Lung (tissue), 12 donors: Measurements from ENCODE around the gene ARHGAP42. TPM values are rescaled to one million over a fixed set of nuclear protein-coding genes. Genes with fewer than 3 reads are reported as not detected.

Source experiments
- ATAC-seq: fragments of 200-7000 bp; cut with Tn5 transposase; one replicate; pipeline ENCODE4 v1.9.1; 2020; ENCODE audit warnings: moderate number of reproducible peaks; ENCODE audit not compliant: insufficient read depth, low FRiP score
- DNase-seq, 3 donors: peaks; one replicate each; pipeline ENCODE4 v3.0.0-alpha.2; 2013 to 2017
- H3K27ac ChIP-seq, 2 donors: one replicate each; pipeline ENCODE4 v1.5.1; 2013; ENCODE audit warnings: mild to moderate bottlenecking in 2 of 2, moderate library complexity in 2 of 2, control low read depth in 1 of 2, inconsistent platforms in 1 of 2, low read depth in 1 of 2, low read length in 1 of 2
- H3K27me3 ChIP-seq, 3 donors: one replicate each; pipeline ENCODE4 v1.5.1; 2013; ENCODE audit warnings: low read length in 2 of 3; ENCODE audit not compliant: control insufficient read depth in 3 of 3, insufficient read depth in 3 of 3
- H3K36me3 ChIP-seq, 4 donors: one replicate each; pipeline ENCODE4 v1.5.1; 2013; ENCODE audit warnings: low read length in 4 of 4, mild to moderate bottlenecking in 1 of 4, moderate library complexity in 1 of 4; ENCODE audit not compliant: control insufficient read depth in 4 of 4, insufficient read depth in 4 of 4
- H3K4me1 ChIP-seq, 5 donors: one replicate each; pipeline ENCODE4 v1.5.1; 2013; ENCODE audit warnings: low read length in 5 of 5, mild to moderate bottlenecking in 2 of 5, moderate library complexity in 1 of 5; ENCODE audit not compliant: control insufficient read depth in 5 of 5, insufficient read depth in 5 of 5
- H3K4me3 ChIP-seq: one replicate; pipeline ENCODE4 v1.5.1; 2013; ENCODE audit warnings: mild to moderate bottlenecking, control low read depth, moderate library complexity
- H3K9ac ChIP-seq, 2 donors: one replicate each; pipeline ENCODE4 v1.5.1; 2013; ENCODE audit warnings: low read length in 2 of 2, control low read depth in 1 of 2; ENCODE audit not compliant: insufficient read depth in 1 of 2
- H3K9me3 ChIP-seq, 4 donors: one replicate each; pipeline ENCODE4 v1.5.1; 2013; ENCODE audit warnings: low read length in 3 of 4, mild to moderate bottlenecking in 1 of 4, moderate library complexity in 1 of 4; ENCODE audit not compliant: control insufficient read depth in 4 of 4, insufficient read depth in 3 of 4
- CTCF ChIP-seq: IDR thresholded peaks from 2 replicates; pipeline ENCODE4 v1.5.1; 2012; ENCODE audit warnings: mild to moderate bottlenecking; ENCODE audit errors: control extremely low read depth, extremely low read depth
- WGBS, 2 donors: extraction: QIAGEN DNeasy Blood & Tissue Kit; methylation state at CpG; one replicate each; pipeline ENCODE4 v1.1.7; 2013; 5-methylcytosine and 5-hydroxymethylcytosine counted together
- polyA plus RNA-seq, 2 donors: library from polyadenylated mRNA; stranded (reverse); fragments of 200-250 nt; gene quantifications; one replicate each; pipeline ENCODE4 v1.2.1, GENCODE V29; 2013
- total RNA-seq, 2 donors: library from RNA; depleted of rRNA in 1 of 2; stranded (reverse); fragments of >200 nt in 1 of 2; gene quantifications; one replicate each; pipeline ENCODE4 v1.2.1, GENCODE V29; 2014 to 2021
- donor health status: control.
- donor health status: control.
- donor health status: Bipolar disorder and iron deficiency.
- donor health status: healthy.
- donor health status: DM: yes; HTN: yes; CAD: no.

The ARHGAP42 gene
- total and polyA plus RNA-seq, 4 donors = 4.1 to 58.6 (median 10.3) TPM

GRCh38 chr11:100990931-100991330 is 303.8 kb downstream of the ARHGAP42 start:
- no peak overlapping the region for H3K27ac ChIP-seq

GRCh38 chr11:100991541-100991940 is 304.5 kb downstream of the ARHGAP42 start:
- Histone ChIP-seq H3K9ac (no peak overlapping the region), H3K9me3 (no peaks in the 10 kb centered on the region), H3K27ac (no peak overlapping the region), H3K4me1 (peaks cover 0 to 5% (median 0%) of the 10 kb centered on the region in 5 donors), H3K27me3 (no peaks in the 10 kb centered on the region), H3K36me3 (peaks cover 0 to 6% (median 0%) of the 10 kb centered on the region in 4 donors), H3K4me3 (no peak overlapping the region)
- DNase-seq (no peak), ATAC-seq (no peak)
- 57 to 58% methylated on average over 2 of the region's 2 CpGs for WGBS, 2 donors
- TF ChIP-seq CTCF = no peak

More at GRCh38 chr11:100990931-100991330, 303.8 kb downstream of the ARHGAP42 start:
- Histone ChIP-seq H3K9me3 (no peaks in the 10 kb centered on the region), H3K4me1 (peaks cover 0 to 5% (median 0%) of the 10 kb centered on the region in 5 donors), H3K9ac (no peak overlapping the region), H3K27me3 (no peaks in the 10 kb centered on the region), H3K4me3 (no peak overlapping the region), H3K36me3 (peaks cover 0 to 9% (median 0%) of the 10 kb centered on the region in 4 donors)
- DNase-seq (no peak), ATAC-seq (no peak)
- 89 to 94% methylated on average over 1 of the region's 1 CpG for WGBS, 2 donors
- no peak for TF ChIP-seq CTCF

- Histone ChIP-seq H3K4me1 (peaks cover 0 to 5% (median 0%) of the 10 kb centered on the region in 5 donors), H3K9me3 (no peaks in the 10 kb centered on the region), H3K9ac (no peak overlapping the region), H3K27ac (no peak overlapping the region), H3K27me3 (no peaks in the 10 kb centered on the region), H3K36me3 (peaks cover 0 to 3% (median 0%) of the 10 kb centered on the region in 4 donors), H3K4me3 (no peak overlapping the region)
- ATAC-seq (no peak), DNase-seq (no peak)
- 95 to 96% methylated on average over 2 of the region's 2 CpGs for WGBS, 2 donors
- TF ChIP-seq CTCF = no peak
Measured at GRCh38 chr11:100994966-100995365, 307.9 kb downstream of the ARHGAP42 start.

- Histone ChIP-seq H3K9me3 (no peaks in the 10 kb centered on the region), H3K4me1 (no peaks in the 10 kb centered on the region), H3K36me3 (no peaks in the 10 kb centered on the region), H3K27ac (no peak overlapping the region), H3K4me3 (no peak overlapping the region), H3K9ac (no peak overlapping the region), H3K27me3 (no peaks in the 10 kb centered on the region)
- no peak for DNase-seq
- 88 to 100% methylated on average over 1 of the region's 1 CpG for WGBS, 2 donors
- TF ChIP-seq CTCF = no peak
- ATAC-seq = no peak
Measured at GRCh38 chr11:100999756-101000155, 312.7 kb downstream of the ARHGAP42 start.
